Retinal pigment epithelial cell (primary cell): ENCODE results near the gene CORO6.

Source experiments
- DNase-seq: peaks from one replicate; pipeline ENCODE4 v3.0.0-alpha.2; 2010; ENCODE audit warnings: low read depth
- H3K4me3 ChIP-seq: 2 replicates; pipeline ENCODE4 v1.5.1; 2011; ENCODE audit warnings: mild to moderate bottlenecking, low read length, control low read depth, moderate library complexity
- CTCF ChIP-seq: conservative IDR thresholded peaks from 2 replicates; pipeline ENCODE4 v1.5.1; 2011; ENCODE audit warnings: low read depth, low read length, control low read depth, inconsistent platforms

Gene CORO6

DNA sequence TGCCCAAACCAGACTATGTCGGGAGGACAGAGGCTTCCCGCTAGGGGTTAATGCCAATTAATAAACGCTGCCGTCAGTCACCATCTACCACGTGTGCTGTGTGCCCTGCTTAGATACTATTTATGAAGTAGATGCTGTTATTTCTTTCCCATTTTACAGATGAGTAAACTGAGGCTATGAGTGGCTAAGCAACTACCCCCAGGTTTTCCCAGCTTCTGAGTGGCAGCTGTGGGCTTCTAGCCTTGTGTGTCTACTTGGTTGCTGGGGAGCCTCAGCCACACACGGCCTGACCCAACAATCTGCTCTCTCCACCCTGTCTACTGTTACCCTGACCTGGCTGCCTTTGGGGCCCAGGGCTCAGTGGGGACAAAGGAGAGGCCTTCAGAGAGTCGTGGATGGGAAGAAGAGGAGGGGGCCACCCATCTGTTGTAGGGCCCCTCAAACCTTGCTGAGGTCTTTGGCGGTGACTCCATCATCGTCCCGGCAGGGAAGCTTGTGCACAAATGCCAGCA is 40.4 kb downstream of the CORO6 start:
- DNase-seq: no peak
- no peak overlapping the region for H3K4me3 ChIP-seq
- no peak for TF ChIP-seq CTCF

DNA sequence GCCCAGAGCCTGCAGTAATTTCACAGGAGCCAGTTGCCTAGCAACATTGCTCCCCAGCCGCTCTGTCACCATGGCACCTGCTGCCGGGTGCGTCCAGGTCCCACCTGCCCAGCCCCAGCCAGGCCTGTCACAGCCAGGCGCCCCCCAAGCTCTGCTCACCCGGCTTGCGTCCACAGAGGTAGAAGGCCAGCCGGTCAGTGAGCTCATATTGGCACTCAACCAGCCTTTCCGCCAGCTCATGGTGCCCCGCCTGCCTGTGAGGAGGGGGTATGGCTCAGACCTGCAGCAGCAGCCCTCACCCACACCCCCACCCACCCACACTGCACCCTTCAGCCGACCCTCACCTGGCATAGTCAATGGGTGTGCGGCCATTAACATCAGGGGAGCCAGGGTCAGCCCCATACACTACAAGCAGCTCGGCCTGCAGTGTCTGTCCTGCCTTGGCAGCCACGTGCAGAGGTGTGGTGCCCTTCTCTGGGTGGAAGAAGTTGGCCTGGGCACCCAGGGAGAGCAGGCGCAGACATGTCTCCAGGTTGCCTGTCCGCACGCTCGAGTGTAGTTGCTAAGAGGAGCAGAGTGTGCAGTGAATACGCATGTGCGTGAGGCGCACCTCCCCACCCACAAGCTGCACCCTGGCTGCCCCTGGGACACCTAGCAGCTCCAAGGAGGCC is 41.0 kb downstream of the CORO6 start:
- no peak for DNase-seq
- H3K4me3 ChIP-seq: no peak overlapping the region
- no peak for TF ChIP-seq CTCF

GRCh38 chr17:29579866-29580771 is 42.6 kb downstream of the CORO6 start:
- TF ChIP-seq CTCF: peak; percentile 91
- no peak overlapping the region for H3K4me3 ChIP-seq
- no peak for DNase-seq

DNA sequence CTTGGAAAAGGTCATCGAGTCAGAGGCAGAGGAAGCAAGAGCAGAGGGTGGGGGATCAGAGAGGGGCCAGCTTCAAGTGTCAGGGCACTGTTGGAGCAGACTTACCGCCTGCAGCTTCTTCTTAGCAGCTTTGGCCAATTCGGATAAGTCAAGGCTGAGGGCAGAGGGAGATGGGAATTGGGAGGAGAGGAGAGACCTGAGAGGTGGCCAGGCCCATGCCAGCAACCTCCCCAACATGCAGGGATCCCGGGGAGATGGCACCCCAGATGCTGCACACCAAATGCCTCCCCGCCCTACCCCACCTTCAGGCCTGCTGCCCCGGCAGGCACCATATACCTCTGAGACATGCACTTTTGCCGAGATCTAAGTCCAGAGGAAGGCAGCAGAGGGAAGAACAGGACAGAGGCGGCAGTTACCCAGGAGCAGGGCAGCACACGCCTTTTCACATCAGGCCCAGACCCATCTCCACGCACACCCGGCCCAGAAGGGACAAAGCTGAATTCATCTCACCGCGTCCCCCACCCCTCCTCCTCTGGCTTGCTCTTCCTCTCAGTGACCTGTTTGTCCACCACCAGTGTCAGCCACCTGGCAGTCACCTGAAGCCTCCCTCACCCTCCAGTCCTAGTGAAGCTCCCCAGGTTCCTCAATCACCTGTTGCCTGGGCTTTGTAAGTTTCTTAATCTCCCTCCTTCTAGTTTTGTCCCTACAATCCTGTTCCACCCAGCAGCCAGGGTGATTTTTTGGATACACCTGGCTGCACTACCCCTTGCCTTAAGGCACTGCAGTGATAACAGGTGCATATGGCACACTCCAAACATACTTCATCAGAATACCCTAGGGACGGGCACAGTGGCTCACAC is 43.9 kb downstream of the CORO6 start:
- H3K4me3 ChIP-seq: no peak overlapping the region
- no peak for TF ChIP-seq CTCF
- DNase-seq: no peak

DNA sequence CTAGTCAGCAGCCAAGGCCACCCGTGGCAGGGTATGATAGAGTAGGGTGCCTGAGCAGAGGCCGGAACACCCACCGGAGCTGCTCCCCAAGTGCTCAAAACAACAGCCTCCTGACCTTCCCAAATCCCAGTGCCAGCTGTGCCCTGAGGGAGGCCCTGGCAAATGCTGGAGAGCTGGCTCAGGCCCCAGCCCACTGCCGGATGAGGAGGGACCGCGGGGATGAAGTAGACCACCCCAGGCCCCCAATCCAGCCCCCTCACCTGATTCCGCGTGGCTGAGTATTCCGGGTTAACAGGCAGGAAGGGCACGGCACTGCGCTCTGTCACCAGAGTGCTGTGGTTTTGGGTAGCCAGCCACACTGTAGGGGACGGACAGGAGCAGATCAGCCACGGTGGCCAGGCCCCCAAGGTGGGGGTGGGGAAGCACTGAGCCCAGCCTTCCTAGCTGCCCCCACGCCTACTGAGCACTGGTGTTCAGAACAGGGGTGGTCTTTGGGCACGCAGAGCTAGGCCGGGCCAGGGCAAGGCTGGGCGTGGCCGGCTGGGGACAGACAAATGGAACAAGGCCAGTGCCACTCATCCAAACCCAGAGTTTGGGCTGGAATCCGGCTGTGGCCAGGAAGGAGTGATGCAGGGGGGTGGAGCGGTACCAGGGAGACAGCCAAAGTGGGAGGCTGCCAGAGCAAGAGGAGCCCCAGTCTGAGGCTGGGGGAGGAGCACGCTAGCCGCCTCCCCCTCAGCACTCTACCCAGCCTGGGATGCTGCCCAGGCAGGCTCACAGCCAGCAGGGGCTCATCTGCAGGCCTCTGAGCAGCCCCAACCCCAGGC is 45.1 kb downstream of the CORO6 start:
- no peak overlapping the region for H3K4me3 ChIP-seq
- TF ChIP-seq CTCF: no peak
- DNase-seq: no peak

DNA sequence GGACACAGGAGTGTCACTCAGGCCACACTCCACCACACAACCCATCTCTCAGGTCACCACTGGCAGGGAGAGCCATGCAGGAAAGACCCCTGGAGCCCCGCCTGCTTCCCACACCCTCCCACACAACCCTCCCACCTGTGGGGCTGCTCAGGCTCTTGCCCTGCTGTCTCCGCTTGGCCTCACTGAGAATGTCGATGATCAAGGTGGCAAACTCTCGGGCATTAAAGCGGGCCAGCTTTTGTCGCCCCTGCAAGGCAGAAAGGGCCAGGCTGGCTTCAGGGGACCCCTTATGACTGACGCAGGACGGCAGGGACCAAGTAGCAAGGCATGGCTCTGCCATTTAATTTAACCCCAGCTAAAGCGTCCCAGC is 45.7 kb downstream of the CORO6 start:
- no peak for DNase-seq
- no peak overlapping the region for H3K4me3 ChIP-seq
- TF ChIP-seq CTCF: no peak
